Posterior vena cava (tissue), 2 donors: Measurements from ENCODE around the gene PBX3. TPM values are rescaled to one million over a fixed set of nuclear protein-coding genes. Genes with fewer than 3 reads are reported as not detected.

Source experiments
- DNase-seq: peaks from one replicate; pipeline ENCODE4 v3.0.0-alpha.2; 2020; ENCODE audit warnings: low spot score
- intact Hi-C, 2 donors: fragments of 100-400 bp; cut with DNase I; formaldehyde crosslinking; loops; one replicate each; pipeline versions ENCODE4 v1.14.1 to v1.14.2; 2022 to 2023
- total RNA-seq, 2 donors: library from RNA; stranded (reverse); fragmentation: NEBNext Ultra II Directional; extraction: Animal tissue kit (Norgen Biotek cat#: 25700); gene quantifications; one replicate each; pipeline ENCODE4 v1.2.1, GENCODE V29; 2021
- donor health status: DM: yes; HTN: yes; CAD: no.
- donor health status: DM: yes; HTN: yes; CAD: no.

PBX3 gene
- total RNA-seq, 2 donors from 2014 or later = 36.0 to 54.0 TPM

DNA sequence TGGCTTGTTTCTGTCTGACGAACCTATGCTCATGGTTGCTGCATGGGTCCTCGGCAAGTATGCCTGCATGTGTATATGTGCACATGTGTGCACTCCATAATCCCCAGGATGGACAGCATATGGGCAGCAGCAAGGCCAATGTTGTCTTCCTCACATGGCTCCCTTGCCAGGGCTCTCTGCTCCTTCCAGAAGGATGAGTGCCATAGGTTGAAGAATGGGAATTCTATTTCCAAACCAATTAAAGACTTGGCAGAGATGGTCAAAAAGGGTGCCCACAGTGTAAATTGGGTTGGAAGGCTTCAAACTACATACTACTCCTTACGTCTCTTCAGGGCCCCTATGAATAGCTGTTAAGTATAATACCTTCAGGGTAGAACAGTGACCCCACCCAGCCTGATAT is 212.1 kb downstream of the PBX3 start:
- no peak for DNase-seq
- intact Hi-C loops = no loop called here

GRCh38 chr9:125959951-125960619 is 212.9 kb downstream of the PBX3 start:
- DNase-seq = no peak
- intact Hi-C loops = loop anchor here in 1 of 2 donors (5.0 kb wide), 1 partner anchor 1888 kb away; no protein-coding TSS in a partner anchor

DNA sequence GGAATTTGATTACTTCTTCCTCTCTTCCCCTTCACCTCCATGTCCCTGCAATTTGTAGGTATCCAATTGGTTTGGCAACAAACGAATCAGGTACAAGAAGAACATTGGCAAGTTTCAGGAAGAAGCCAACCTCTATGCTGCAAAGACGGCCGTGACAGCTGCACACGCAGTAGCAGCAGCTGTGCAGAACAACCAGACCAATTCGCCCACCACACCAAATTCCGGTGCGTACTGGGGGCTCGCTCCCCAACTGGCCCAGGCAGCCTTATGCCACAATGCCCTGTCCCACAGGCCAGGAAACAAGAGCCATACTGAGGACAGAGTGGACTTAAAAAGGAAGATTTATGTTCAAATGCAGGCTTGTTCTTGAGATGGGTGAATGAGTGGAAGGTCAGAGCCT is 213.5 kb downstream of the PBX3 start:
- no peak for DNase-seq
- intact Hi-C loops = loop anchor here in 1 of 2 donors (5.0 kb wide), 1 partner anchor 1888 kb away; no protein-coding TSS in a partner anchor

DNA sequence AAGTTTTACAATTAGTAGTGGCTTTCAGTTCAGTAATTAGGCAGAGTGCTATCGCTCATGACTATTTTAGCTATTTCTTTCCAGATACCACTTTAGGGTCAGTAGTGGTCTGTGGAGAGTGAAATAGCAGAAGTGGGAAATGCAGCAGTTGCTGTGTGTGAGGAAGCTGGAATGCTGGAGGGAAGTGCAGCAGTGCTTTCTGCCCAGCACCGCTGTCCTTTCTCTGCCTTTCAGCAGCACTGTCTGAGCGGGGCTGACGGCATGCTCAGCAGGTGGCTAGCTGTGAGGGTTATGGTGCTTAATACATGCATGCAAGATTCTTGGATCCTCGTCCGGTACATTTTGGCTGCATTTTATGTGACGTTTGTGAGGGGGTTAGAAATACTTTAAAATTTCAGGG is 213.9 kb downstream of the PBX3 start:
- DNase-seq = no peak
- intact Hi-C loops = loop anchor here in 1 of 2 donors (5.0 kb wide), 1 partner anchor 1889 kb away; no protein-coding TSS in a partner anchor

DNA sequence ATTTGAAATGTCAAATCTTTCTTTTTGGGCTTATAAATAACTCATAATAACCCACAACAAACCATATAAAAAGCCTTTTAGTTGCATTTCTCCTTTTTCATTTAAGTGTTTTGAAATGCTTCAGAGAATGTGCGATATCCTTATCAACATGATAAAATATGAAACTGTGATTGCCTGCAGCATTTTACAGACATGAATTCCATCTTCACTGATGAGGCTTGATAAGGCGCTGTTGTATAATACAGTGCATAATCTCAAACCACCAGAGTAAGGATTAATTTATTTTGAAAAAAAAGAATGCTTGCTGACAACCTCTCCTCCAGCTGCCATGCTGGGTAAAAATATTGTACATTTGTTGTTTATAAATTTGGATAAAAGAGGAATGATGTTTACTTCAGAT is 216.8 kb downstream of the PBX3 start:
- intact Hi-C loops = loop anchor here in 1 of 2 donors (5.0 kb wide), 1 partner anchor 1892 kb away; no protein-coding TSS in a partner anchor
- DNase-seq = no peak

DNA sequence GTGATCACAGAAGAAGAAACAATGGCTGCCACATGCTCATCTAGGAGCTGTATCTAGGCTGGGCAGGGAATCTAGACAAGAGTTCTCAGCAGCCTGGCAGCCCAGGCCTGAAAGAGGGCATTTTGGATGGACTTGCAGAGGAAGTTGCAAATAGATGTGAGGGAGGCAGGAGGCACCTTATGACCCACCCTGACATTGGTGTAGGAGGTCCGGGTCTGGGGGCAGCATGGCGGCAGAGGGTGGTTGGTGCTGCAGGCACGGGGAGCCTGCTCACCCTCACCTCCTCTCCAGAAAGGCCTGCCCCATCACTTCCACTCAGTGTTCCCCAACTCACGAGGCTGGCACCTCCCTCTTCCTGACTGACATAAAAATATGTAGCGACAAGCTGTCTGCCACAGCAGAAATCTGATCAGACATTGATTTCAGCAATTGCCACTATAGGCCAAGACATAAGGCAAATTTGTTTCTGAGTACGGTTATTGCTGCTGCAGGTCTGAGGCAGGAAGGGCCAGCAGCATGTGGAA is 217.6 kb downstream of the PBX3 start:
- DNase-seq = no peak
- intact Hi-C loops = loop anchor here in 1 of 2 donors (5.0 kb wide), 1 partner anchor 1892 kb away; no protein-coding TSS in a partner anchor

- intact Hi-C loops = no loop called here
- no peak for DNase-seq
Measured at GRCh38 chr9:125965477-125965876, 218.3 kb downstream of the PBX3 start.

GRCh38 chr9:125966466-125966865 is 219.3 kb downstream of the PBX3 start:
- DNase-seq = no peak
- intact Hi-C loops = no loop called here

- DNase-seq = no peak
- intact Hi-C loops = no loop called here
Measured at GRCh38 chr9:125966959-125967711, 220.0 kb downstream of the PBX3 start.

GRCh38 chr9:125968714-125969374 is 221.7 kb downstream of the PBX3 start:
- intact Hi-C loops = no loop called here
- no peak for DNase-seq

- intact Hi-C loops = no loop called here
- DNase-seq = no peak
Measured at GRCh38 chr9:125969462-125969861, 222.3 kb downstream of the PBX3 start.

- intact Hi-C loops = no loop called here
- DNase-seq = no peak
Measured at GRCh38 chr9:125969868-125970267, 222.7 kb downstream of the PBX3 start.

DNA sequence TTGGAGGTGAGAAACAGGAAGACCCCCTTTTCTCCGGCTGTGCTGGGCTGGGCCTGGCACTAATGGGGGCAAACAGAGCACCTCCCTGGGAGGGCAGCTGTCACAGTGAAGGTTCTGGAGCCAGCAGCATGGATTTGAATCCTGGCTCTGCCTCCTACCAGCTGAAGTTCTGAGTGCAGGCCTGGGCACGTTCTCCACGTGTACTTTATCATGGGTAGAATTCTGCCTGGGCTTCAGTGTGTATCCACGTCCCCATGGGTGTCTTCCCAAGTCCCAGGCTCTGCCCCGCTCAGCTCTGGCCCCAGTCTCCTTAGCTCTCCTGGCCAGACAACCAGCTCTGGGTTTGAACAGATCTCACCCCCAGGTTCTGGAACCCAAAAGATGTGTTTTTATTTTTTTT is 223.2 kb downstream of the PBX3 start:
- DNase-seq = no peak
- intact Hi-C loops = no loop called here

DNA sequence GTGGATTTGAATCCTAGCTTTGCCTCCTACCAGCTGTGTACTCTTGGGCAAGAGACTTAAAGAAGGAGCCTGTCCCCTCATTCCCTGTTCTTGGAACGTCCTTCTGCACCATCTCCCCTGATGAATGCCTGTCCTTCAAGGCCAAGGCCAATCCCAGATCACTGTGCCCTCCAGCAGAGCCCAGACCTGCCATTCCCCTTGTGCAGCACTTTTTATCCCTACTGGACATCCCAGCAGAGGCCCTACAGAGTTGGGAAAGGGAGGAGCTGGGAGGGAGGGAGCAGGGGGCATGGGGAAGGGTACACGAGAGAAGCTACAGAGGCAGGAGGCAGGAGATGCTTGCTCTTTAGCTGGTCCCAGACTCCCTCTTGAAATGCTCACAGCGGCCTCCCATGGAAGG is 223.9 kb downstream of the PBX3 start:
- intact Hi-C loops = no loop called here
- DNase-seq = no peak

DNA sequence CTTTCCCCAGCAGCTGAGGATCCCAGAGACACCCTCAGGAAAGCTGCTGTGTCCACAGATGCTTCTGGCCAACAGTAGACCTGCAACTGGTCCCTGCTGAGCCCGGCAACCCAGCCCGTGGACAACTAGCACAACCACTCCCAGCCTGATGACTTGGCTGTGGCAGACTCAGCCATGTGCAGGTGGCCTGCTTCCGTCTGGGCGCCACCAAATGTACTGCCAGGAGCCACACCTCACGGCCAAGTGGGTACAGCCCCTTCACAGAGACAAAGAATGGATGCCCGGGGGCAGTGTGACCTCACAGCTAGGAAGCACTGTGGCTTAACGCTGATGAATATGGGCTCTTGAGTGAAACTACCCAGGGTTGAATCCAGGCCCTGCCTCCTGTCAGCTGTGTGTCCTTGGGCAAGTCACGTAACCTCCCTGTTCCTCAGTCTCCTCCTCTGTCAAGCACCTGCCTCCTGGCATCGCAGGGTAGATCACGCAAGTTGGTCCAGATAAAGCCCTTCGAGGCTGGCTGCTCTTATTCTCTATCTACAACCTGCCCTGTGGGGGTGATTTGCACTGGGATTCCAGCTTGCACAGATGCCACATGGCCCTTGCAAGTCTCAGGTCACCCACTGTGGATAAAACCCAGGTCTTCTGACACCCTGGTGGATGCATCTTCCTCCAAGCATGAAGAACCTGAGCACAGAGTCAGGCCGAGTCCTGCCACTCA is 225.0 kb downstream of the PBX3 start:
- intact Hi-C loops = no loop called here
- no peak for DNase-seq

DNA sequence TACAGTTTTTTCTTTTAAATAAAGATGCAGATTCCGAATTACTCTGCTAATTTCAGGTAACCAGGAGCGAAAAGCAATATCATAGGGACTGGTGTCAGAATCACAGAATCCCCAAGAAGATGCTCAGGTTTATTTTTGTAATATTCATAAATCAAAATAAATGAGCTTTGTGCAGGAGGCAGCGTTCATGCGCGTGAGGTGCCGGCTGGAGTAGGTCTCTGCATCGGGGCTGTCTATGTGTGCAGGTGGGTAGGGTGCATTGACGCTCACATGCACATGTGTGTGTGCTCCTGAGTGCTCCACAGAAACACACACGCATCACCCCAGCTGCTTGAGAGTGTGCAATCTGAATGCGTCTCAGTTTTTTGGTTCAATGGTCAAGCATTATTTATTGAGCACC is 226.4 kb downstream of the PBX3 start:
- intact Hi-C loops = no loop called here
- DNase-seq = no peak

- intact Hi-C loops = no loop called here
- no peak for DNase-seq
Measured at GRCh38 chr9:125974705-125975104, 227.5 kb downstream of the PBX3 start.

DNA sequence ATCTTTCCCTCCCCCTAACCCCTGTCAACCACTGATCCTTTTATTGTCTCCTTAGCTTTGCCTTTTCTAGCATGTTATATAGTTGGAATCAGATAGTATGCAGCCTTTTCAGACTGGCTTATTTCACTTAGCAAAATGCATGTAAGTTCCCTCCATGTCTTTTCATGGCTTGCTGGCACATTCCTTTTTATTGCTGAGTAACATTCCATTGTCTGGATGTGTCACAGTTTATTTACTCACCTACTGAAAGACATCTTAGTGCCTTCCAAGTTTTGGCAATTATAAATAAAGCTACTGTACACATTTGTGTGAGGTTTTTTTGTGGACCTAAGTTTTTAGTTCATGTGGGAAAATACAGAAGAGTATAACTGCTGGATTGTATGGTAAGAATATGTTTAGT is 230.1 kb downstream of the PBX3 start:
- DNase-seq = no peak
- intact Hi-C loops = no loop called here

DNA sequence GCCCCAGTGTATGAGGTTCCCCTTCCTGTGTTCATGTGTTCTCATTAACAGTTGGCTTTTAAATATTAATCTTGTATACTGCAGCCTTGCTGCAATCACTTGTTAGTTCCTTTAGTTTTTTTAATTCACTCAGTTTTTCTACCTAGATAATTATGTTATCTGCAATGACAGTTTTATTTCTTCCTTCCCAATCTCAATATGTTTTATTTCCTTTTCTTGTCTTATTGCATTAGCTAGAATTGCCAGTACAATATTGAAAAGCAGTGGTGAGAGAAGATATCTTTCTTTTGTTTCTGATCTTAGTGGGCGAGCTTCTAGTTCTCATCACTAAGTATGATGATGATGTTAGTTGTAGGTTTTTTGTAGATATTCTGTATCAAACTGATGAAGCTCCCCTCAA is 232.2 kb downstream of the PBX3 start:
- intact Hi-C loops = no loop called here
- no peak for DNase-seq
